Right lung (tissue), 10 donors: ENCODE results near the gene OBSCN. TPM values are rescaled to one million over a fixed set of nuclear protein-coding genes. Genes with fewer than 3 reads are reported as not detected.

Source experiments
- DNase-seq, 2 donors: peaks; one replicate each; pipeline ENCODE4 v3.0.0-alpha.2; 2013
- long read RNA-seq, 8 donors: transcript quantifications; one replicate each; lab custom pipeline, GENCODE V29; 2026
- polyA plus RNA-seq, 5 donors: library from polyadenylated mRNA; unstranded; fragments of 120-200 nt; gene quantifications; one replicate each; pipeline versions ENCODE4 v1.2.1 to v1.2.3, GENCODE V29; 2013; ENCODE audit warnings: inconsistent platforms in 1 of 5, low replicate concordance in 1 of 5; ENCODE audit not compliant: insufficient read length in 5 of 5, insufficient read depth in 1 of 5

Gene OBSCN
- 10 to 100 TPM; 36.0 to 66.4 (median 48.8) TPM for polyA plus RNA-seq
- long read RNA-seq, donor 1, partial matches to known transcripts = 10 of 10 reads
- long read RNA-seq, donor 1, other reads (novel, unspliced or antisense) = 0 of 10 reads
- long read RNA-seq, donor 2, partial matches to known transcripts = 5 of 5 reads
- long read RNA-seq, donor 2, other reads (novel, unspliced or antisense) = 0 of 5 reads
- long read RNA-seq, donor 3, partial matches to known transcripts = 0 of 1 reads
- long read RNA-seq, donor 3, other reads (novel, unspliced or antisense) = 0 of 1 reads
- long read RNA-seq, donor 4, partial matches to known transcripts = 0 of 4 reads
- long read RNA-seq, donor 4, other reads (novel, unspliced or antisense) = 0 of 4 reads
- long read RNA-seq, donor 5 = 0 reads
- long read RNA-seq, donor 6, partial matches to known transcripts = 8 of 9 reads
- long read RNA-seq, donor 6, other reads (novel, unspliced or antisense) = 0 of 9 reads
- long read RNA-seq, donor 7, partial matches to known transcripts = 8 of 9 reads
- long read RNA-seq, donor 7, other reads (novel, unspliced or antisense) = 0 of 9 reads
- long read RNA-seq, donor 8 = 0 reads

- DNase-seq = no peak
Measured at GRCh38 chr1:228207851-228208821, at the start of gene OBSCN. Gene OBSCN, plus strand, starts transcription at chr1:228208044. Its CDS starts 3,740 bp downstream, at chr1:228211784.

- DNase-seq = no peak
Measured at GRCh38 chr1:228158151-228159007, 49.5 kb upstream of the OBSCN start.

- no peak for DNase-seq
Measured at GRCh38 chr1:228159008-228159665, 48.7 kb upstream of the OBSCN start.

GRCh38 chr1:228160201-228160761, 47.6 kb upstream of the OBSCN start:
- DNase-seq = no peak

- DNase-seq = no peak
Measured at GRCh38 chr1:228161362-228161761, 46.5 kb upstream of the OBSCN start.

- no peak for DNase-seq
Measured at GRCh38 chr1:228161866-228162265, 46.0 kb upstream of the OBSCN start.

- DNase-seq = no peak
Measured at GRCh38 chr1:228162286-228163006, 45.4 kb upstream of the OBSCN start.

GRCh38 chr1:228163007-228163753, 44.7 kb upstream of the OBSCN start:
- peak in 1 of 2 donors; percentile 45 for DNase-seq

GRCh38 chr1:228163776-228164519, 43.9 kb upstream of the OBSCN start:
- DNase-seq = no peak

- DNase-seq = no peak
Measured at GRCh38 chr1:228164561-228165371, 43.1 kb upstream of the OBSCN start.

GRCh38 chr1:228165372-228166169, 42.3 kb upstream of the OBSCN start, which contains the start of gene IBA57:
Gene IBA57, plus strand, starts transcription at chr1:228165804. Its CDS starts 13 bp downstream, at chr1:228165817.
- peak; percentile 99 for DNase-seq

- DNase-seq = peak in 1 of 2 donors; percentile 63
Measured at GRCh38 chr1:228166170-228166936, 41.5 kb upstream of the OBSCN start.

- DNase-seq = no peak
Measured at GRCh38 chr1:228168563-228169270, 39.1 kb upstream of the OBSCN start.

- DNase-seq = no peak
Measured at GRCh38 chr1:228169345-228169744, 38.5 kb upstream of the OBSCN start.
